Vein endothelial cell (primary cell): ENCODE data around the gene DNAJC11. TPM values are rescaled to one million over a fixed set of nuclear protein-coding genes. Genes with fewer than 3 reads are reported as not detected.

Source experiments
- total RNA-seq: library from RNA; depleted of rRNA; stranded (reverse); fragments of >200 nt; gene quantifications from 2 replicates; pipeline ENCODE4 v1.2.3, GENCODE V29; 2012

DNAJC11 gene, protein sequence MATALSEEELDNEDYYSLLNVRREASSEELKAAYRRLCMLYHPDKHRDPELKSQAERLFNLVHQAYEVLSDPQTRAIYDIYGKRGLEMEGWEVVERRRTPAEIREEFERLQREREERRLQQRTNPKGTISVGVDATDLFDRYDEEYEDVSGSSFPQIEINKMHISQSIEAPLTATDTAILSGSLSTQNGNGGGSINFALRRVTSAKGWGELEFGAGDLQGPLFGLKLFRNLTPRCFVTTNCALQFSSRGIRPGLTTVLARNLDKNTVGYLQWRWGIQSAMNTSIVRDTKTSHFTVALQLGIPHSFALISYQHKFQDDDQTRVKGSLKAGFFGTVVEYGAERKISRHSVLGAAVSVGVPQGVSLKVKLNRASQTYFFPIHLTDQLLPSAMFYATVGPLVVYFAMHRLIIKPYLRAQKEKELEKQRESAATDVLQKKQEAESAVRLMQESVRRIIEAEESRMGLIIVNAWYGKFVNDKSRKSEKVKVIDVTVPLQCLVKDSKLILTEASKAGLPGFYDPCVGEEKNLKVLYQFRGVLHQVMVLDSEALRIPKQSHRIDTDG
- total RNA-seq: 42.1 and 45.4 TPM in 2 replicates

GRCh38 chr1:6701437-6702153, at the start of gene DNAJC11:
TSS of gene DNAJC11 (minus strand) at chr1:6701816. CDS start at chr1:6701800, 16 bp downstream.

GRCh38 chr1:6624710-6625583, 76.7 kb downstream of the DNAJC11 start, which contains the start of gene THAP3:
TSS of gene THAP3 (plus strand) at chr1:6624868. CDS start at chr1:6625219, 351 bp downstream.

GRCh38 chr1:6613361-6614018, 88.1 kb downstream of the DNAJC11 start, which contains the start of gene PHF13:
TSS of gene PHF13 (plus strand) at chr1:6613731. CDS start at chr1:6614067, 336 bp downstream.

DNA sequence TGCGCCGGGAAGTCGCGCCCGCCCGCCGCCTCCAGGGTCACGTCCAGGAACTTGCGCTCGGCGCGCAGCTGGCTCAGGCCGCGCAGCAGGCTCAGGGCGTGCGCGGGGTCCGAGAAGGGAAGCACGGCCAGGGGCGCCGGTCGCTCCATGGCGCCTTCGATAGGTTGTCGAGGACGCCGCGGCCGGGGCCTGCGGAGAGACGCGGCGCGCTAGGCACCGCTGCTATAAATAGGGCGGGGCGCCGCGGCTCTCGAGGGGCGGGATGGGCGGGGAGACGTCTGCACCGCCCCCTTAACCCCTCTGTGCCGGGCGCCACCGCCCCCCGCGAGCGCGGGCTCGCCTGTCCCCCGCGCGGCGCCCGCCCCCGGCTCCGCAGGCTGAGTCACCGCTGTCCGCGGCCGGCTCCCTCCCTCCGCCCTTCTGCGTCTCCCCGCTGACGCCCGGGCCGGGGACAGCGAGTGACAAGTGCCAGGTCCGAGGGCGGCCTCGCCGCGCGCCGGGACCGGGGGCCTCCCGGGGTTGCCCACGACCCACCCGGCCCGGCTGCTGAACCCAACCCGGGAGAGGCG, 98.9 kb downstream of the DNAJC11 start, which contains the start of gene KLHL21:
TSS of gene KLHL21 (minus strand) at position 201 of the 569 bp plus-strand sequence. CDS start at position 149, 52 bp downstream.

Other genes with a start within 250 kb of the DNAJC11 start
- 17.0 and 18.9 TPM in 2 replicates for gene TNFRSF25, start 235.6 kb downstream of the DNAJC11 start, total RNA-seq
- gene PLEKHG5, start 210.1 kb downstream of the DNAJC11 start, total RNA-seq: 61.3 and 69.6 TPM in 2 replicates
- 38.5 and 41.1 TPM in 2 replicates for gene NOL9, start 147.3 kb downstream of the DNAJC11 start, total RNA-seq
- not detected in 2 replicates for gene TAS1R1, start 146.5 kb downstream of the DNAJC11 start, total RNA-seq
- gene ZBTB48, start 121.8 kb downstream of the DNAJC11 start, total RNA-seq: 13.1 and 18.6 TPM in 2 replicates
- 31.0 and 31.4 TPM in 2 replicates for gene KLHL21, start 98.9 kb downstream of the DNAJC11 start, total RNA-seq
- 11.4 and 14.0 TPM in 2 replicates for gene PHF13, start 88.1 kb downstream of the DNAJC11 start, total RNA-seq
- gene THAP3, start 76.9 kb downstream of the DNAJC11 start, total RNA-seq: 11.6 and 13.7 TPM in 2 replicates
- 51.5 and 64.7 TPM in 2 replicates for gene CAMTA1, start 83.6 kb upstream of the DNAJC11 start, total RNA-seq